ENCODE results near the gene RAX.

Gene RAX

DNA sequence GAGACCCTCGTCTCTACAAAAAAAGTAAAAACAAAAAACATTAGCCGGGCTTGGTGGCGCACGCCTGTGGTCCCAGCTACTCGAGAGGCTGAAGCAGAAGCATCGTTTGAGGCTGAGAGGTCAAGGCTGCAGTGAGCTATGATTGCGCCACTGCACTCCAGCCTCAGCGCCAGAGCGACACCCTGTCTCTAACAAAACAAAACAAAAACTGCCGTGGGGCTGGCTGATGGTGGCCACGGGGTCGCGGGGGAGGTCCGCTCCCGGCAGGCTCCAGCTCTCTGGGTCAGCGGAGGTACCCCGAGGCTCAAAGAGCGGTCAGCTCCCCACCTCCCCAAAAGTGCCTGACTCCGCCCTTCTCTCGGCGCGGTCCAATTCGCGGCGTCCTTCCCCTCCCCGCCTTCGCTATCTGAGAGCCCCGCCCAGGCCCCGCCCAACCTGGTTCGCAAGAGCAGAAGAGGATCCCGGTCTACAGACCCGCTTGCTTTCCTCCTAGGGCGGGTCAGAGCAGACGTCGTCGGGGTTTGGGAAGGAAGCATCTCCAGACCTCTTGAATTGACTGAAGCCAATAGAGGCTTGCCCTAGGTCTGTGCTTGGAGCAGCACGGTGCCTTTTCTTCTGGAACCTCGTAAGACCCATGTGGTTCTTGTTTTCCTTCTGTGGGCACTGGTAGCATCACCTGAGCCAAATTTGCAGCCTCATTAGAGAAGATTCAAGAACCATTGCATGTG is 7.8 kb downstream of the RAX start:
- H3K27ac ChIP-seq (replicated peaks), result no peak overlapping the region
- DNase-seq (ENCODE audit: low read depth in 1 of 2, low spot score in 1 of 2), result no peak
- TF ChIP-seq, protein P1, sequence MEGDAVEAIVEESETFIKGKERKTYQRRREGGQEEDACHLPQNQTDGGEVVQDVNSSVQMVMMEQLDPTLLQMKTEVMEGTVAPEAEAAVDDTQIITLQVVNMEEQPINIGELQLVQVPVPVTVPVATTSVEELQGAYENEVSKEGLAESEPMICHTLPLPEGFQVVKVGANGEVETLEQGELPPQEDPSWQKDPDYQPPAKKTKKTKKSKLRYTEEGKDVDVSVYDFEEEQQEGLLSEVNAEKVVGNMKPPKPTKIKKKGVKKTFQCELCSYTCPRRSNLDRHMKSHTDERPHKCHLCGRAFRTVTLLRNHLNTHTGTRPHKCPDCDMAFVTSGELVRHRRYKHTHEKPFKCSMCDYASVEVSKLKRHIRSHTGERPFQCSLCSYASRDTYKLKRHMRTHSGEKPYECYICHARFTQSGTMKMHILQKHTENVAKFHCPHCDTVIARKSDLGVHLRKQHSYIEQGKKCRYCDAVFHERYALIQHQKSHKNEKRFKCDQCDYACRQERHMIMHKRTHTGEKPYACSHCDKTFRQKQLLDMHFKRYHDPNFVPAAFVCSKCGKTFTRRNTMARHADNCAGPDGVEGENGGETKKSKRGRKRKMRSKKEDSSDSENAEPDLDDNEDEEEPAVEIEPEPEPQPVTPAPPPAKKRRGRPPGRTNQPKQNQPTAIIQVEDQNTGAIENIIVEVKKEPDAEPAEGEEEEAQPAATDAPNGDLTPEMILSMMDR (IDR thresholded peaks at IDR 0.05; ENCODE audit: insufficient read depth, low read length), result no peak
- TF ChIP-seq, protein P2, sequence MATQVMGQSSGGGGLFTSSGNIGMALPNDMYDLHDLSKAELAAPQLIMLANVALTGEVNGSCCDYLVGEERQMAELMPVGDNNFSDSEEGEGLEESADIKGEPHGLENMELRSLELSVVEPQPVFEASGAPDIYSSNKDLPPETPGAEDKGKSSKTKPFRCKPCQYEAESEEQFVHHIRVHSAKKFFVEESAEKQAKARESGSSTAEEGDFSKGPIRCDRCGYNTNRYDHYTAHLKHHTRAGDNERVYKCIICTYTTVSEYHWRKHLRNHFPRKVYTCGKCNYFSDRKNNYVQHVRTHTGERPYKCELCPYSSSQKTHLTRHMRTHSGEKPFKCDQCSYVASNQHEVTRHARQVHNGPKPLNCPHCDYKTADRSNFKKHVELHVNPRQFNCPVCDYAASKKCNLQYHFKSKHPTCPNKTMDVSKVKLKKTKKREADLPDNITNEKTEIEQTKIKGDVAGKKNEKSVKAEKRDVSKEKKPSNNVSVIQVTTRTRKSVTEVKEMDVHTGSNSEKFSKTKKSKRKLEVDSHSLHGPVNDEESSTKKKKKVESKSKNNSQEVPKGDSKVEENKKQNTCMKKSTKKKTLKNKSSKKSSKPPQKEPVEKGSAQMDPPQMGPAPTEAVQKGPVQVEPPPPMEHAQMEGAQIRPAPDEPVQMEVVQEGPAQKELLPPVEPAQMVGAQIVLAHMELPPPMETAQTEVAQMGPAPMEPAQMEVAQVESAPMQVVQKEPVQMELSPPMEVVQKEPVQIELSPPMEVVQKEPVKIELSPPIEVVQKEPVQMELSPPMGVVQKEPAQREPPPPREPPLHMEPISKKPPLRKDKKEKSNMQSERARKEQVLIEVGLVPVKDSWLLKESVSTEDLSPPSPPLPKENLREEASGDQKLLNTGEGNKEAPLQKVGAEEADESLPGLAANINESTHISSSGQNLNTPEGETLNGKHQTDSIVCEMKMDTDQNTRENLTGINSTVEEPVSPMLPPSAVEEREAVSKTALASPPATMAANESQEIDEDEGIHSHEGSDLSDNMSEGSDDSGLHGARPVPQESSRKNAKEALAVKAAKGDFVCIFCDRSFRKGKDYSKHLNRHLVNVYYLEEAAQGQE (IDR thresholded peaks at IDR 0.05; ENCODE audit: insufficient replicate concordance, low read depth), result no peak
- TF ChIP-seq SPI1 (IDR thresholded peaks at IDR 0.05; ENCODE audit: borderline replicate concordance, low read depth) (no peak), POLR2AphosphoS5 (IDR thresholded peaks at IDR 0.05; ENCODE audit: low read depth) (no peak), GABPA (IDR thresholded peaks at IDR 0.05; ENCODE audit: low read depth) (no peak)
- peaks cover 72% of the 10 kb centered on the region for H3K27me3 ChIP-seq (ENCODE audit: insufficient read depth, poor library complexity, severe bottlenecking)
- no peak overlapping the region for H3K4me3 ChIP-seq (replicated peaks; ENCODE audit: insufficient read depth, low read length)

DNA sequence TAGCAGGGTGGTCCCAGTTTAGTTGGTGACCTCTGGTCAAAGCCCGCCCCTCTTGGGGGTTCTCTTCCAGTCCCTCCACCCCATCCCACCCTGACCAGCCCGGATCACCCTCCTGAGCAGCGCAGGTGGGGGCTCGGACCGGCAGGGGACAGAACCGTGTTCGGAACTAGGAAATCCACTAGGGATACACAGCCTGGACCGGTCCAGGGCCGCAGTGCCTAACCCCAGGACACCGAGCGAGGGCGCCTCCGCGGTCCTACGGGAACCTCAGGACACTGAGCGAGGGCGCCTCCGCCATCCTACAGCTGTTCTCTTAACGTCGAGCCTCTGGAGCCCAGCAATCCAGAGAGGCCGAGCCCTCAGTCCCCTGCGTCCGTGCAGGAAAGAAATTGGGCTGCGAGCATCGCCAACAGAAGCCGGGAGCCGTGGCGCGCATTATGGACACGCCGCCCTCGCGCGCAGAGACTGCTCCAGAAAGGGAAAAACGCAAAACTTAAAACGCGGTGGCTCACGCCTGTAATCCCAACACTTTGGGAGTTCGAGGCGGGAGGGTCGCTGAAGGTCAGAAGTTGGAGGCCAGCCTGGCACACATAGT is 8.5 kb downstream of the RAX start:
- H3K27ac ChIP-seq (replicated peaks), result no peak overlapping the region
- H3K27me3 ChIP-seq (ENCODE audit: insufficient read depth, poor library complexity, severe bottlenecking), result peaks cover 66% of the 10 kb centered on the region
- TF ChIP-seq GABPA (IDR thresholded peaks at IDR 0.05; ENCODE audit: low read depth) (no peak), POLR2AphosphoS5 (IDR thresholded peaks at IDR 0.05; ENCODE audit: low read depth) (no peak), SPI1 (IDR thresholded peaks at IDR 0.05; ENCODE audit: borderline replicate concordance, low read depth) (no peak)
- TF ChIP-seq, protein P2 (IDR thresholded peaks at IDR 0.05; ENCODE audit: insufficient replicate concordance, low read depth), result no peak
- TF ChIP-seq, protein P1 (IDR thresholded peaks at IDR 0.05; ENCODE audit: insufficient read depth, low read length), result no peak
- H3K4me3 ChIP-seq (replicated peaks; ENCODE audit: insufficient read depth, low read length), result no peak overlapping the region
- no peak for DNase-seq (ENCODE audit: low read depth in 1 of 2, low spot score in 1 of 2)

DNA sequence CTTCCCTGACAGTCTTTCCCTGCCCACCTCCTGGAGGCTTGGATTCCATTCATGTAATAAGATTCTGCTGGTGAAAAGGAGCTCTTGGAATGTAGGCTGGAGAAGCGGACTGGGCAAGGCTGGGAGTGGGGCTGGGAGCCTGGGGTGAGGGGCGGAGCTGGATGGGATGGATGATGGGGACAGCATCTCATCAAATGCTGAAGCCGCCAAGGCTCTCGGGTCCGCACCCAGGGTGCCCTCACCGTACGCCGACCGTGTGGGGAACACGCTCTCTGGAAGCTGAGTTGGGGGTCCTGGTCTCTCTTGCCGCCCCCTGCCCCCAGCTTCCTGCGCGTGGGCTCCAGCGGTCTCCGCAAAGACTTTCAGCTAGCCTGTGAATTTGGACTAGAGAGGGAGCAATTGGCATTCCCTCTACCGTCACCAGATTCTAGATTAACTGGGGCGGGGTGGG is 9.1 kb downstream of the RAX start:
- TF ChIP-seq, protein P1 (IDR thresholded peaks at IDR 0.05; ENCODE audit: insufficient read depth, low read length), result no peak
- TF ChIP-seq, protein P2 (IDR thresholded peaks at IDR 0.05; ENCODE audit: insufficient replicate concordance, low read depth), result no peak
- no peak for TF ChIP-seq POLR2AphosphoS5 (IDR thresholded peaks at IDR 0.05; ENCODE audit: low read depth)
- no peak overlapping the region for H3K4me3 ChIP-seq (replicated peaks; ENCODE audit: insufficient read depth, low read length)
- no peak for DNase-seq (ENCODE audit: low read depth in 1 of 2, low spot score in 1 of 2)
- H3K27ac ChIP-seq (replicated peaks), result no peak overlapping the region
- H3K27me3 ChIP-seq (ENCODE audit: insufficient read depth, poor library complexity, severe bottlenecking), result peaks cover 60% of the 10 kb centered on the region
